ENCODE measurements around the gene ZNF417. TPM values are rescaled to one million over a fixed set of nuclear protein-coding genes. Genes with fewer than 3 reads are reported as not detected.
"Not testable (repeated sequence)": the region's sequence is repeated elsewhere in the genome, so short reads cannot be mapped to it uniquely, and the experiment has no call there.

The ZNF417 gene
- total and polyA plus RNA-seq, 12 donors: 1.8 to 20.8 (median 14.0) TPM

- no peak for TF ChIP-seq POLR2A (IDR thresholded peaks at IDR 0.05)
- no peak for TF ChIP-seq CTCF (IDR thresholded peaks at IDR 0.05)
- no peak overlapping the region for H3K27ac ChIP-seq
- H3K4me1 ChIP-seq (replicated peaks in 1 of 2): no peaks in the 10 kb centered on the region
- H3K9me3 ChIP-seq (replicated peaks in 1 of 3): peaks cover 0 to 40% (median 0%) of the 10 kb centered on the region in 3 donors
- DNase-seq: no peak
- H3K4me3 ChIP-seq: no peak overlapping the region
- no peaks in the 10 kb centered on the region for H3K27me3 ChIP-seq
- intact Hi-C loops (cut with DNase I): no loop called here
- H3K36me3 ChIP-seq (replicated peaks in 1 of 2): peaks cover 0 to 9% of the 10 kb centered on the region in 2 donors
Measured at GRCh38 chr19:57872450-57872849, 43.9 kb downstream of the ZNF417 start.

- Histone ChIP-seq H3K36me3 (replicated peaks in 1 of 2) (peaks cover 0 to 29% of the 10 kb centered on the region in 2 donors), H3K4me3 (no peak overlapping the region), H3K27ac (no peak overlapping the region), H3K27me3 (no peaks in the 10 kb centered on the region), H3K4me1 (replicated peaks in 1 of 2) (no peaks in the 10 kb centered on the region), H3K9me3 (replicated peaks in 1 of 3) (peaks cover 0 to 52% (median 0%) of the 10 kb centered on the region in 3 donors)
- intact Hi-C loops (cut with DNase I): no loop called here
- WGBS, 4 donors: 84 to 100% (median 89%) methylated on average over 2 of the region's 2 CpGs
- DNase-seq: no peak
- TF ChIP-seq POLR2A (IDR thresholded peaks at IDR 0.05) (no peak), CTCF (IDR thresholded peaks at IDR 0.05) (no peak)
Measured at GRCh38 chr19:57870225-57870624, 46.2 kb downstream of the ZNF417 start.

GRCh38 chr19:57869655-57870054 is 46.7 kb downstream of the ZNF417 start:
- Histone ChIP-seq H3K9me3 (replicated peaks in 1 of 3) (peaks cover 0 to 52% (median 0%) of the 10 kb centered on the region in 3 donors), H3K36me3 (replicated peaks in 1 of 2) (peaks cover 0 to 35% of the 10 kb centered on the region in 2 donors)
- 94 to 100% (median 96%) methylated on average over 6 of the region's 6 CpGs for WGBS, 4 donors
- H3K27me3 ChIP-seq; intact Hi-C loops (cut with DNase I); DNase-seq; H3K27ac ChIP-seq; H3K4me3 ChIP-seq; H3K4me1 ChIP-seq (replicated peaks in 1 of 2): not testable (repeated sequence)

- WGBS, 4 donors: 93 to 98% (median 96%) methylated on average over 6 to 7 of the region's 7 CpGs
Measured at GRCh38 chr19:57867868-57868492, 48.4 kb downstream of the ZNF417 start.

More at GRCh38 chr19:57867868-57868492, 48.4 kb downstream of the ZNF417 start:
- peaks cover 0 to 45% of the 10 kb centered on the region in 2 donors for H3K36me3 ChIP-seq (replicated peaks in 1 of 2)
- no peak overlapping the region for H3K4me3 ChIP-seq
- DNase-seq: no peak
- peaks cover 0 to 41% (median 0%) of the 10 kb centered on the region in 3 donors for H3K9me3 ChIP-seq (replicated peaks in 1 of 3)
- H3K4me1 ChIP-seq (replicated peaks in 1 of 2): no peaks in the 10 kb centered on the region
- H3K27me3 ChIP-seq: no peaks in the 10 kb centered on the region
- no peak for TF ChIP-seq CTCF (IDR thresholded peaks at IDR 0.05)
- no peak for TF ChIP-seq POLR2A (IDR thresholded peaks at IDR 0.05)
- no peak overlapping the region for H3K27ac ChIP-seq
- intact Hi-C loops (cut with DNase I): no loop called here

Other genes with a start within 250 kb of the ZNF417 start
- gene ZSCAN4, start 247.7 kb downstream of the ZNF417 start, total RNA-seq: under 1 TPM in 1 of 9 donors, not detected in 8; 0.14 TPM
- under 1 TPM in 2 of 3 donors, not detected in 1; 0.07 to 0.16 TPM for gene ZSCAN4, start 247.7 kb downstream of the ZNF417 start, polyA plus RNA-seq
- gene ZNF551, start 234.6 kb downstream of the ZNF417 start, total RNA-seq: 10 to 100 TPM in 1 of 9 donors, 1 to 10 TPM in 8; 4.8 to 10.8 (median 7.3) TPM
- 1 to 10 TPM in 1 of 3 donors, under 1 TPM in 2; 0.88 to 4.1 (median 0.91) TPM for gene ZNF551, start 234.6 kb downstream of the ZNF417 start, polyA plus RNA-seq
- gene ZNF154, start 207.4 kb downstream of the ZNF417 start, total RNA-seq: 10 to 100 TPM in 2 of 9 donors, 1 to 10 TPM in 7; 2.1 to 13.1 (median 7.2) TPM
- gene ZNF154, start 207.4 kb downstream of the ZNF417 start, polyA plus RNA-seq: 10 to 100 TPM in 1 of 3 donors, 1 to 10 TPM in 2; 5.1 to 11.7 (median 5.6) TPM
- 10 to 100 TPM in 5 of 9 donors, 1 to 10 TPM in 4; 8.8 to 22.6 (median 11.0) TPM for gene ZNF671, start 189.0 kb downstream of the ZNF417 start, total RNA-seq
- 10 to 100 TPM in 1 of 3 donors, 1 to 10 TPM in 2; 8.6 to 13.0 (median 8.6) TPM for gene ZNF671, start 189.0 kb downstream of the ZNF417 start, polyA plus RNA-seq
- 10 to 100 TPM in 8 of 9 donors, 1 to 10 TPM in 1; 9.9 to 26.3 (median 15.4) TPM for gene ZNF776, start 169.8 kb downstream of the ZNF417 start, total RNA-seq
- 10 to 100 TPM in 1 of 3 donors, 1 to 10 TPM in 2; 2.2 to 13.9 (median 6.0) TPM for gene ZNF776, start 169.8 kb downstream of the ZNF417 start, polyA plus RNA-seq
- 10 to 100 TPM in 8 of 9 donors, 1 to 10 TPM in 1; 5.1 to 19.0 (median 15.7) TPM for gene ZNF586, start 146.9 kb downstream of the ZNF417 start, total RNA-seq
- 1 to 10 TPM; 3.6 to 7.0 (median 5.4) TPM for gene ZNF586, start 146.9 kb downstream of the ZNF417 start, polyA plus RNA-seq
- gene ZNF552, start 101.7 kb downstream of the ZNF417 start, total RNA-seq: 10 to 100 TPM in 1 of 9 donors, 1 to 10 TPM in 7, under 1 TPM in 1; 0.66 to 10.5 (median 5.4) TPM
- 1 to 10 TPM; 3.2 to 3.9 (median 3.5) TPM for gene ZNF552, start 101.7 kb downstream of the ZNF417 start, polyA plus RNA-seq
- gene ZNF587B, start 86.3 kb downstream of the ZNF417 start, total RNA-seq: 10 to 100 TPM in 5 of 9 donors, 1 to 10 TPM in 4; 5.0 to 20.1 (median 10.5) TPM
- gene ZNF587B, start 86.3 kb downstream of the ZNF417 start, polyA plus RNA-seq: 1 to 10 TPM; 3.1 to 7.9 (median 7.4) TPM
- gene ZNF587, start 66.7 kb downstream of the ZNF417 start, total RNA-seq: 10 to 100 TPM; 10.6 to 38.6 (median 22.2) TPM
- gene ZNF587, start 66.7 kb downstream of the ZNF417 start, polyA plus RNA-seq: 10 to 100 TPM in 2 of 3 donors, 1 to 10 TPM in 1; 6.2 to 72.0 (median 23.0) TPM
- 10 to 100 TPM in 8 of 9 donors, 1 to 10 TPM in 1; 8.1 to 37.6 (median 20.9) TPM for gene ZNF814, start 27.6 kb downstream of the ZNF417 start, total RNA-seq
- gene ZNF814, start 27.6 kb downstream of the ZNF417 start, polyA plus RNA-seq: 10 to 100 TPM; 20.6 to 24.3 (median 22.2) TPM
- 1 to 10 TPM in 8 of 9 donors, under 1 TPM in 1; 0.42 to 9.0 (median 4.6) TPM for gene ZNF418, start 18.8 kb upstream of the ZNF417 start, total RNA-seq
- 1 to 10 TPM; 3.8 to 6.7 (median 4.5) TPM for gene ZNF418, start 18.8 kb upstream of the ZNF417 start, polyA plus RNA-seq
- gene ZNF256, start 31.1 kb upstream of the ZNF417 start, total RNA-seq: 1 to 10 TPM; 2.4 to 6.6 (median 5.6) TPM
- gene ZNF256, start 31.1 kb upstream of the ZNF417 start, polyA plus RNA-seq: 1 to 10 TPM; 3.5 to 4.9 (median 3.5) TPM
- 1 to 10 TPM in 4 of 9 donors, under 1 TPM in 2, not detected in 3; 0.41 to 2.0 (median 1.1) TPM for gene C19orf18, start 57.9 kb upstream of the ZNF417 start, total RNA-seq
- 10 to 100 TPM in 1 of 3 donors, 1 to 10 TPM in 2; 1.2 to 13.8 (median 4.1) TPM for gene C19orf18, start 57.9 kb upstream of the ZNF417 start, polyA plus RNA-seq
- 10 to 100 TPM; 10.9 to 27.1 (median 20.9) TPM for gene ZNF606, start 86.2 kb upstream of the ZNF417 start, total RNA-seq
- 10 to 100 TPM in 1 of 3 donors, 1 to 10 TPM in 2; 5.9 to 13.3 (median 8.8) TPM for gene ZNF606, start 86.2 kb upstream of the ZNF417 start, polyA plus RNA-seq
- gene ZSCAN1, start 117.4 kb upstream of the ZNF417 start, total RNA-seq: 1 to 10 TPM in 1 of 9 donors, under 1 TPM in 3, not detected in 5; 0.25 to 1.8 (median 0.76) TPM
- 1 to 10 TPM in 2 of 3 donors, under 1 TPM in 1; 0.13 to 4.3 (median 1.8) TPM for gene ZSCAN1, start 117.4 kb upstream of the ZNF417 start, polyA plus RNA-seq
- 1 to 10 TPM; 1.2 to 6.5 (median 3.6) TPM for gene ZNF135, start 142.7 kb upstream of the ZNF417 start, total RNA-seq
- 10 to 100 TPM in 1 of 3 donors, 1 to 10 TPM in 2; 5.4 to 15.1 (median 6.9) TPM for gene ZNF135, start 142.7 kb upstream of the ZNF417 start, polyA plus RNA-seq
- 10 to 100 TPM; 37.7 to 81.2 (median 61.5) TPM for gene ZSCAN18, start 181.6 kb upstream of the ZNF417 start, total RNA-seq
- 10 to 100 TPM; 18.7 to 63.9 (median 62.9) TPM for gene ZSCAN18, start 181.6 kb upstream of the ZNF417 start, polyA plus RNA-seq
- gene ZNF329, start 234.2 kb upstream of the ZNF417 start, total RNA-seq: 10 to 100 TPM in 5 of 9 donors, 1 to 10 TPM in 4; 7.4 to 19.5 (median 10.5) TPM
- 10 to 100 TPM in 1 of 3 donors, 1 to 10 TPM in 2; 2.7 to 13.4 (median 3.5) TPM for gene ZNF329, start 234.2 kb upstream of the ZNF417 start, polyA plus RNA-seq